ENCODE data around the gene TMEM121B. TPM values are rescaled to one million over a fixed set of nuclear protein-coding genes. Genes with fewer than 3 reads are reported as not detected.

TMEM121B gene
- total RNA-seq, 2 donors from 2014 or later: 0.14 to 0.31 TPM

Other genes with a start within 250 kb of the TMEM121B start
- gene GAB4, start 113.1 kb downstream of the TMEM121B start, total RNA-seq: not detected
- 10 to 100 TPM; 26.5 to 70.5 TPM for gene IL17RA, start 36.4 kb downstream of the TMEM121B start, total RNA-seq
- 10 to 100 TPM; 29.6 to 32.7 TPM for gene HDHD5, start 37.9 kb upstream of the TMEM121B start, total RNA-seq
- gene ADA2, start 98.1 kb upstream of the TMEM121B start, total RNA-seq: 10 to 100 TPM; 18.0 to 18.9 TPM
- gene CECR2, start 248.1 kb upstream of the TMEM121B start, total RNA-seq: not detected

Data from natural killer cell treated with Interleukin-12 subunit alpha and Interleukin-12 subunit beta and Interleukin-15 and Interleukin-18, amount 100 ng/mL, for 72 hours (primary cell).